Measurements from ENCODE around the gene SOHLH1.

- TF ChIP-seq POLR2A (IDR thresholded peaks at IDR 0.05), result no peak
- TF ChIP-seq CTCF (IDR thresholded peaks at IDR 0.05), result no peak
Measured at GRCh38 chr9:135737840-135738521, 38.7 kb upstream of the SOHLH1 start.
